Measurements from ENCODE around the gene CLHC1. TPM values are rescaled to one million over a fixed set of nuclear protein-coding genes. Genes with fewer than 3 reads are reported as not detected.
A peak's percentile ranks its signal among the peaks of the same experiment; 100 is the strongest.

CLHC1 gene
- total and polyA plus RNA-seq, 2 of the 8 experiments (the other 6 are each of a cell fraction or from before 2014, with no cell fraction given): 2.6 to 10.8 TPM

- no peak for TF ChIP-seq CHD7 (IDR thresholded peaks at IDR 0.05; ENCODE audit: insufficient replicate concordance, low read length)
- TF ChIP-seq HDAC2 (IDR thresholded peaks at IDR 0.05; ENCODE audit: borderline replicate concordance in 1 of 2, low read depth in 2 of 2, low read length in 2 of 2): peak in 1 of 2 experiments; percentile 15; a peak in 2 of 4 replicates
- peak in 1 of 2 experiments; percentile 35; a peak in 2 of 3 replicates for TF ChIP-seq POLR2A (IDR thresholded peaks at IDR 0.05; ENCODE audit: control extremely low read depth in 1 of 2, low read depth in 2 of 2, low read length in 2 of 2)
- TF ChIP-seq SP1 (IDR thresholded peaks at IDR 0.05; ENCODE audit: low read depth, low read length): no peak
- peak; percentile 65 for TF ChIP-seq SRF (IDR thresholded peaks at IDR 0.05; ENCODE audit: low read depth, low read length)
- no peak for TF ChIP-seq CBX8 (IDR thresholded peaks at IDR 0.05; ENCODE audit: borderline replicate concordance, low read depth, low read length)
- peak; percentile 3 for TF ChIP-seq TAF7 (optimal IDR thresholded peaks at IDR 0.05; ENCODE audit: borderline replicate concordance, low read depth, low read length)
- TF ChIP-seq NANOG (IDR thresholded peaks at IDR 0.05; ENCODE audit: insufficient read depth, low read depth, low read length, poor library complexity, severe bottlenecking): no peak
- TF ChIP-seq RFX5 (IDR thresholded peaks at IDR 0.05; ENCODE audit: borderline replicate concordance, low read depth, low read length): no peak
- no peak for TF ChIP-seq EZH2 (IDR thresholded peaks at IDR 0.05; ENCODE audit: low read depth, low read length, severe bottlenecking)
Measured at GRCh38 chr2:55231546-55232083, 478 bp downstream of the CLHC1 start (continued).
